HepG2 (cell line): Measurements from ENCODE around the gene RRN3. TPM values are rescaled to one million over a fixed set of nuclear protein-coding genes. Genes with fewer than 3 reads are reported as not detected.

Source experiments
- GABPA ChIP-seq, 2 experiments: IDR thresholded peaks; 2 replicates each; pipeline ENCODE4 v1.6.1; 2011 to 2016; ENCODE audit warnings: low read depth in 2 of 2, low read length in 1 of 2, missing biosample characterization in 1 of 2, missing genetic modification characterization in 1 of 2
- GATA4 ChIP-seq: sonication (generic); IDR thresholded peaks from 2 replicates; pipeline ENCODE4 v1.6.1; 2016; ENCODE audit warnings: antibody characterized with exemption, low read depth, borderline replicate concordance
- HOXD1 ChIP-seq: sonication (generic); formaldehyde crosslinking; IDR thresholded peaks from 2 replicates; pipeline ENCODE4 v1.5.0; 2020; ENCODE audit warnings: missing genetic modification reagents
- MTA1 ChIP-seq: sonication (generic); formaldehyde crosslinking; IDR thresholded peaks from 2 replicates; pipeline ENCODE4 v1.4.0; 2020; ENCODE audit warnings: missing genetic modification reagents, mild to moderate bottlenecking, borderline replicate concordance
- PHF5A ChIP-seq: IDR thresholded peaks from one replicate; pipeline ENCODE4 v1.6.1; 2018; ENCODE audit warnings: low read depth, missing genetic modification reagents; ENCODE audit not compliant: unreplicated experiment
- TAF15 ChIP-seq: fragments of 200-400 bp; formaldehyde crosslinking; IDR thresholded peaks from one replicate; pipeline ENCODE4 v1.6.1; 2018; ENCODE audit warnings: mild to moderate bottlenecking, low read depth, low read length; ENCODE audit not compliant: poor library complexity, severe bottlenecking
- ZFY ChIP-seq: sonication (generic); formaldehyde crosslinking; IDR thresholded peaks from 2 replicates; pipeline ENCODE4 v1.4.0; 2020; ENCODE audit warnings: missing genetic modification reagents
- ZKSCAN8 ChIP-seq: IDR thresholded peaks from 2 replicates; pipeline ENCODE4 v1.6.1; 2016; ENCODE audit warnings: borderline replicate concordance, missing genetic modification reagents, missing compliant biosample characterization
- ZNF230 ChIP-seq: sonication (generic); formaldehyde crosslinking; IDR thresholded peaks from 2 replicates; pipeline ENCODE4 v1.4.0; 2020; ENCODE audit warnings: mild to moderate bottlenecking, missing genetic modification reagents
- ZNF234 ChIP-seq: sonication (generic); formaldehyde crosslinking; conservative IDR thresholded peaks from 2 replicates; pipeline ENCODE4 v1.5.1; 2020; ENCODE audit warnings: mild to moderate bottlenecking, missing genetic modification reagents
- ZNF350 ChIP-seq: sonication (generic); formaldehyde crosslinking; IDR thresholded peaks from 2 replicates; pipeline ENCODE4 v1.4.0; 2020; ENCODE audit warnings: mild to moderate bottlenecking, low read depth, missing genetic modification reagents, borderline replicate concordance
- ZNF678 ChIP-seq: sonication (generic); formaldehyde crosslinking; IDR thresholded peaks from 2 replicates; pipeline ENCODE4 v1.4.0; 2020; ENCODE audit warnings: mild to moderate bottlenecking, missing genetic modification reagents
- polyA plus RNA-seq, 8 experiments: library from polyadenylated mRNA; depleted of rRNA in 3 of 8; stranded (reverse) in 7 of 8; unstranded in 1 of 8; fragments of >200 nt; fragmentation: Illumina TruSeq in 4 of 8; extraction: Trizol in 4 of 8; gene quantifications; 2 replicates each; pipeline versions ENCODE4 v1.2.1 to v1.2.3, GENCODE V29; 2011 to 2016; ENCODE audit warnings: low read depth in 4 of 8, missing spikeins in 1 of 8, mixed read lengths in 1 of 8; ENCODE audit not compliant: insufficient read depth in 1 of 8
- total RNA-seq, 5 experiments: library from RNA; depleted of rRNA; stranded (reverse); fragments of >200 nt; fragmentation: Illumina TruSeq; extraction: Trizol; gene quantifications; 2 replicates each; pipeline ENCODE4 v1.2.3, GENCODE V29; 2016; ENCODE audit warnings: low read depth in 1 of 5
- TF ChIP-seq, protein P1 (sequence below): sonication (generic); formaldehyde crosslinking; IDR thresholded peaks from 2 replicates; pipeline ENCODE4 v1.5.0; 2020; ENCODE audit warnings: mild to moderate bottlenecking, missing genetic modification reagents, borderline replicate concordance
- TF ChIP-seq, protein P2 (sequence below): IDR thresholded peaks from 2 replicates; pipeline ENCODE4 v1.6.1; 2016
- TF ChIP-seq, protein P3 (sequence below): IDR thresholded peaks from 2 replicates; pipeline ENCODE4 v1.6.1; 2012; ENCODE audit warnings: inconsistent platforms
- TF ChIP-seq, protein P4 (sequence below): sonication (generic); formaldehyde crosslinking; IDR thresholded peaks from 2 replicates; pipeline ENCODE4 v1.4.0; 2020; ENCODE audit warnings: mild to moderate bottlenecking, missing genetic modification reagents
- TF ChIP-seq, protein P5 (sequence below): sonication (generic); formaldehyde crosslinking; IDR thresholded peaks from 2 replicates; pipeline ENCODE4 v1.4.0; 2020; ENCODE audit warnings: low read depth, mild to moderate bottlenecking, missing genetic modification reagents
- TF ChIP-seq, protein P6 (sequence below): sonication (generic); formaldehyde crosslinking; IDR thresholded peaks from 2 replicates; pipeline ENCODE4 v1.4.0; 2020; ENCODE audit warnings: missing genetic modification reagents, borderline replicate concordance

RRN3 gene
- total and polyA plus RNA-seq, 2 of the 13 experiments (the other 11 are each of a cell fraction or from before 2014, with no cell fraction given): 45.8 to 67.0 TPM

DNA sequence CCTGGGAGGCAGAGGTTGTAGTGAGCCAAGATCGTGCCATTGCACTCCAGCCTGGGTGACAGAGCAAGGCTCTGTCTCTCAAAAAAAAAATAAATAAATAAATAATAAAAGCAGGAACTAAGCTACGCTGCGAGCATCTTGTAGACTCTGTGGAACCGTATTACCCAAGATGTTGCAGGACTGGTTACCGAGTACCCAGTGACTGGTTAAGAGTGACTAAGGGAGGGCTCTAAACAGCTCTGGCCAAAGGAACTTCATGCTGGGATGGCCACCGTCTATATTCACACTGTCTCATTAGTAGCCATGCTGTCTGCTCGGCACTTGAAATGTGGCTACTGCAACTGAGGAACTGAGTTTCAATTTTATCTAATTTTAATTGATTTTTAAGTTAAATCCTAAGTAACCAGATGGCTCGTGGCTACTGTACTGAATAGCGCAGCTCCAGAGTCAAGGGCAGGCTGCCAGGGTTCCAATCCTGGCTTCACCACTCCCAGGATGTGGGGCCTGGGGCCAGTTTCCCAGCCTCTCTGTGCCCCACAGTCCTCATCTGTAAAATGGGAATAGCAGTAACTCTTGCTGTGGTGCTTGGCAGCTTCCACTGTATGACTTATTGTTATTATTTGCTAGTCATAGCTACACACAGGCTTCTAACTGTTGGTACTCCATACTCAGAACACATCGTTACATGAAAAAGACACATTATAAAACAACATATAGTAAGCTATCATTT is 41.2 kb downstream of the RRN3 start (continued):
- TF ChIP-seq, protein P1, sequence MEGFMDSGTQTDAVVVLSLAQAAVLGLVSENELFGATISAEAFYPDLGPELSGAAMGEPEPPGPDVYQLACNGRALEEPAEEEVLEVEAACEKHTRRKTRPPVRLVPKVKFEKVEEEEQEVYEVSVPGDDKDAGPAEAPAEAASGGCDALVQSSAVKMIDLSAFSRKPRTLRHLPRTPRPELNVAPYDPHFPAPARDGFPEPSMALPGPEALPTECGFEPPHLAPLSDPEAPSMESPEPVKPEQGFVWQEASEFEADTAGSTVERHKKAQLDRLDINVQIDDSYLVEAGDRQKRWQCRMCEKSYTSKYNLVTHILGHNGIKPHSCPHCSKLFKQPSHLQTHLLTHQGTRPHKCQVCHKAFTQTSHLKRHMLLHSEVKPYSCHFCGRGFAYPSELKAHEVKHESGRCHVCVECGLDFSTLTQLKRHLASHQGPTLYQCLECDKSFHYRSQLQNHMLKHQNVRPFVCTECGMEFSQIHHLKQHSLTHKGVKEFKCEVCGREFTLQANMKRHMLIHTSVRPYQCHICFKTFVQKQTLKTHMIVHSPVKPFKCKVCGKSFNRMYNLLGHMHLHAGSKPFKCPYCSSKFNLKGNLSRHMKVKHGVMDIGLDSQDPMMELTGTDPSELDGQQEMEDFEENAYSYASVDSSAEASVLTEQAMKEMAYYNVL: no peak; the same call in 1 of the 2 replicates
- TF ChIP-seq ZNF350 (CRISPR knock-in tag) (no peak), MTA1 (CRISPR knock-in tag) (no peak), HOXD1 (CRISPR knock-in tag) (no peak), ZNF234 (no peak), PHF5A (CRISPR knock-in tag) (no peak), ZFY (no peak), ZNF230 (CRISPR knock-in tag) (no peak), GABPA (IDR thresholded peaks at IDR 0.05; ENCODE audit: low read depth, low read length) (no peak), GABPA (CRISPR knock-in tag; IDR thresholded peaks at IDR 0.05; ENCODE audit: low read depth) (0 out of 2 replicates have a peak, but pooled peaks have one; percentile 5), TAF15 (no peak), ZKSCAN8 (CRISPR knock-in tag) (no peak), GATA4 (no peak), ZNF678 (CRISPR knock-in tag) (no peak)
- TF ChIP-seq, protein P2, sequence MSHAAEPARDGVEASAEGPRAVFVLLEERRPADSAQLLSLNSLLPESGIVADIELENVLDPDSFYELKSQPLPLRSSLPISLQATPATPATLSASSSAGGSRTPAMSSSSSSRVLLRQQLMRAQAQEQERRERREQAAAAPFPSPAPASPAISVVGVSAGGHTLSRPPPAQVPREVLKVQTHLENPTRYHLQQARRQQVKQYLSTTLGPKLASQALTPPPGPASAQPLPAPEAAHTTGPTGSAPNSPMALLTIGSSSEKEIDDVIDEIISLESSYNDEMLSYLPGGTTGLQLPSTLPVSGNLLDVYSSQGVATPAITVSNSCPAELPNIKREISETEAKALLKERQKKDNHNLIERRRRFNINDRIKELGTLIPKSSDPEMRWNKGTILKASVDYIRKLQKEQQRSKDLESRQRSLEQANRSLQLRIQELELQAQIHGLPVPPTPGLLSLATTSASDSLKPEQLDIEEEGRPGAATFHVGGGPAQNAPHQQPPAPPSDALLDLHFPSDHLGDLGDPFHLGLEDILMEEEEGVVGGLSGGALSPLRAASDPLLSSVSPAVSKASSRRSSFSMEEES: no peak
- TF ChIP-seq, protein P3, sequence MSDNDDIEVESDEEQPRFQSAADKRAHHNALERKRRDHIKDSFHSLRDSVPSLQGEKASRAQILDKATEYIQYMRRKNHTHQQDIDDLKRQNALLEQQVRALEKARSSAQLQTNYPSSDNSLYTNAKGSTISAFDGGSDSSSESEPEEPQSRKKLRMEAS: no peak; the same call in 1 of the 2 replicates
- TF ChIP-seq, protein P4, sequence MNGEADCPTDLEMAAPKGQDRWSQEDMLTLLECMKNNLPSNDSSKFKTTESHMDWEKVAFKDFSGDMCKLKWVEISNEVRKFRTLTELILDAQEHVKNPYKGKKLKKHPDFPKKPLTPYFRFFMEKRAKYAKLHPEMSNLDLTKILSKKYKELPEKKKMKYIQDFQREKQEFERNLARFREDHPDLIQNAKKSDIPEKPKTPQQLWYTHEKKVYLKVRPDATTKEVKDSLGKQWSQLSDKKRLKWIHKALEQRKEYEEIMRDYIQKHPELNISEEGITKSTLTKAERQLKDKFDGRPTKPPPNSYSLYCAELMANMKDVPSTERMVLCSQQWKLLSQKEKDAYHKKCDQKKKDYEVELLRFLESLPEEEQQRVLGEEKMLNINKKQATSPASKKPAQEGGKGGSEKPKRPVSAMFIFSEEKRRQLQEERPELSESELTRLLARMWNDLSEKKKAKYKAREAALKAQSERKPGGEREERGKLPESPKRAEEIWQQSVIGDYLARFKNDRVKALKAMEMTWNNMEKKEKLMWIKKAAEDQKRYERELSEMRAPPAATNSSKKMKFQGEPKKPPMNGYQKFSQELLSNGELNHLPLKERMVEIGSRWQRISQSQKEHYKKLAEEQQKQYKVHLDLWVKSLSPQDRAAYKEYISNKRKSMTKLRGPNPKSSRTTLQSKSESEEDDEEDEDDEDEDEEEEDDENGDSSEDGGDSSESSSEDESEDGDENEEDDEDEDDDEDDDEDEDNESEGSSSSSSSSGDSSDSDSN (CRISPR knock-in tag): no peak
- TF ChIP-seq, protein P5, sequence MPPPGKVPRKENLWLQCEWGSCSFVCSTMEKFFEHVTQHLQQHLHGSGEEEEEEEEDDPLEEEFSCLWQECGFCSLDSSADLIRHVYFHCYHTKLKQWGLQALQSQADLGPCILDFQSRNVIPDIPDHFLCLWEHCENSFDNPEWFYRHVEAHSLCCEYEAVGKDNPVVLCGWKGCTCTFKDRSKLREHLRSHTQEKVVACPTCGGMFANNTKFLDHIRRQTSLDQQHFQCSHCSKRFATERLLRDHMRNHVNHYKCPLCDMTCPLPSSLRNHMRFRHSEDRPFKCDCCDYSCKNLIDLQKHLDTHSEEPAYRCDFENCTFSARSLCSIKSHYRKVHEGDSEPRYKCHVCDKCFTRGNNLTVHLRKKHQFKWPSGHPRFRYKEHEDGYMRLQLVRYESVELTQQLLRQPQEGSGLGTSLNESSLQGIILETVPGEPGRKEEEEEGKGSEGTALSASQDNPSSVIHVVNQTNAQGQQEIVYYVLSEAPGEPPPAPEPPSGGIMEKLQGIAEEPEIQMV (CRISPR knock-in tag): no peak
- TF ChIP-seq, protein P6, sequence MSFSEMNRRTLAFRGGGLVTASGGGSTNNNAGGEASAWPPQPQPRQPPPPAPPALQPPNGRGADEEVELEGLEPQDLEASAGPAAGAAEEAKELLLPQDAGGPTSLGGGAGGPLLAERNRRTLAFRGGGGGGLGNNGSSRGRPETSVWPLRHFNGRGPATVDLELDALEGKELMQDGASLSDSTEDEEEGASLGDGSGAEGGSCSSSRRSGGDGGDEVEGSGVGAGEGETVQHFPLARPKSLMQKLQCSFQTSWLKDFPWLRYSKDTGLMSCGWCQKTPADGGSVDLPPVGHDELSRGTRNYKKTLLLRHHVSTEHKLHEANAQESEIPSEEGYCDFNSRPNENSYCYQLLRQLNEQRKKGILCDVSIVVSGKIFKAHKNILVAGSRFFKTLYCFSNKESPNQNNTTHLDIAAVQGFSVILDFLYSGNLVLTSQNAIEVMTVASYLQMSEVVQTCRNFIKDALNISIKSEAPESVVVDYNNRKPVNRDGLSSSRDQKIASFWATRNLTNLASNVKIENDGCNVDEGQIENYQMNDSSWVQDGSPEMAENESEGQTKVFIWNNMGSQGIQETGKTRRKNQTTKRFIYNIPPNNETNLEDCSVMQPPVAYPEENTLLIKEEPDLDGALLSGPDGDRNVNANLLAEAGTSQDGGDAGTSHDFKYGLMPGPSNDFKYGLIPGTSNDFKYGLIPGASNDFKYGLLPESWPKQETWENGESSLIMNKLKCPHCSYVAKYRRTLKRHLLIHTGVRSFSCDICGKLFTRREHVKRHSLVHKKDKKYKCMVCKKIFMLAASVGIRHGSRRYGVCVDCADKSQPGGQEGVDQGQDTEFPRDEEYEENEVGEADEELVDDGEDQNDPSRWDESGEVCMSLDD (CRISPR knock-in tag): no peak
